HepG2 (cell line): ENCODE results near the gene SNAPC3. TPM values are rescaled to one million over a fixed set of nuclear protein-coding genes. Genes with fewer than 3 reads are reported as not detected.

Experiments
- ATAC-seq: fragments of 200-7000 bp; cut with Tn5 transposase; 3 replicates; pipeline ENCODE4 v1.9.1; 2020; ENCODE audit warnings: mild to moderate bottlenecking, moderate library complexity
- BruUV-seq: library from RNA; stranded (reverse); fragments of 400-500 nt; replicated peaks from 2 replicates; lab custom pipeline; 2021; lab: Mats Ljungman, UMichigan
- CTCF ChIA-PET: fragments of 300-600 bp; formaldehyde crosslinking; extraction: SDS; loops from one replicate; lab custom pipeline; 2021; ENCODE audit warnings: low total read pairs, inconsistent platforms, low intra/inter-chr PET ratio; lab: Yijun Ruan, JAX
- POLR2A ChIA-PET: fragments of 350-600 bp; sonication (Branson Sonifier 250); formaldehyde crosslinking; loops from one replicate; lab custom pipeline; 2020; ENCODE audit warnings: antibody characterized with exemption, inconsistent platforms; lab: Yijun Ruan, JAX
- DNase-seq: peaks from one replicate; pipeline ENCODE4 v3.0.0-alpha.2; 2015; ENCODE audit warnings: low spot score
- FAIRE-seq: peaks from 3 replicates; lab custom pipeline; 2011; peaks lifted over from hg19 to GRCh38; lab: Jason Lieb, UNC
- H2AFZ ChIP-seq: one replicate; pipeline ENCODE4 v1.6.1; 2011; ENCODE audit warnings: low read length, inconsistent platforms
- H3K27ac ChIP-seq: fragments of 300-600 bp; 3 replicates; pipeline ENCODE4 v1.8.0; 2011; ENCODE audit warnings: mixed run types, mild to moderate bottlenecking, mixed read lengths, low read length, inconsistent platforms; ENCODE audit not compliant: insufficient read depth; ENCODE audit errors: extremely low read length
- H3K27me3 ChIP-seq, 2 experiments: fragments of 200-600 bp in 1 of 2; 2 replicates in 1 of 2; 3 replicates in 1 of 2; pipeline versions ENCODE4 v1.6.0 to v1.8.0; 2011; ENCODE audit warnings: low read length in 2 of 2, mild to moderate bottlenecking in 2 of 2, moderate library complexity in 2 of 2, inconsistent platforms in 1 of 2; ENCODE audit not compliant: insufficient read depth in 2 of 2, control insufficient read depth in 1 of 2
- H3K36me3 ChIP-seq, 2 experiments: fragments of 200-600 bp in 1 of 2; replicated peaks in 1 of 2; 2 replicates in 1 of 2; 3 replicates in 1 of 2; pipeline versions ENCODE4 v1.5.1 to v1.8.0; 2011; ENCODE audit warnings: low read length in 2 of 2, inconsistent platforms in 1 of 2; ENCODE audit not compliant: insufficient read depth in 2 of 2, control insufficient read depth in 1 of 2
- H3K4me1 ChIP-seq: 2 replicates; pipeline ENCODE4 v1.5.1; 2012; ENCODE audit warnings: low read length, inconsistent platforms; ENCODE audit not compliant: insufficient read depth
- H3K4me2 ChIP-seq: 2 replicates; pipeline ENCODE4 v1.6.0; 2011; ENCODE audit warnings: low read depth, low read length, inconsistent platforms
- H3K4me3 ChIP-seq, 3 experiments: fragments of 200-600 bp in 1 of 3; sonication (generic), shearing (Covaris generic) in 1 of 3; replicated peaks in 1 of 3; 2 replicates each; pipeline ENCODE4 v1.5.1; 2011 to 2016; ENCODE audit warnings: low read length in 3 of 3, inconsistent platforms in 2 of 3, low read depth in 2 of 3, mild to moderate bottlenecking in 2 of 3, control low read depth in 1 of 3, mixed read lengths in 1 of 3; ENCODE audit not compliant: insufficient read depth in 1 of 3
- H3K79me2 ChIP-seq: one replicate; pipeline ENCODE4 v1.6.1; 2011; ENCODE audit warnings: low read length, inconsistent platforms; ENCODE audit not compliant: insufficient read depth
- H3K9ac ChIP-seq: 2 replicates; pipeline ENCODE4 v1.6.0; 2011; ENCODE audit warnings: mild to moderate bottlenecking, low read depth, low read length, inconsistent platforms; ENCODE audit not compliant: insufficient read depth
- H3K9me3 ChIP-seq: 2 replicates; pipeline ENCODE4 v1.5.1; 2012; ENCODE audit warnings: mild to moderate bottlenecking, low read length
- H4K20me1 ChIP-seq: 2 replicates; pipeline ENCODE4 v1.6.0; 2011; ENCODE audit warnings: inconsistent platforms, mild to moderate bottlenecking, low read length, moderate library complexity; ENCODE audit not compliant: insufficient read depth
- ATF4 ChIP-seq, 2 experiments: fragments of 450-650 bp in 1 of 2; sonication (generic) in 1 of 2; formaldehyde crosslinking; IDR thresholded peaks; 2 replicates each; pipeline versions ENCODE4 v1.5.0 to v1.8.0; 2020 to 2022; ENCODE audit warnings: mild to moderate bottlenecking in 1 of 2, missing genetic modification reagents in 1 of 2
- ELF3 ChIP-seq: IDR thresholded peaks from 2 replicates; pipeline ENCODE4 v1.6.1; 2016; ENCODE audit warnings: missing genetic modification reagents, missing compliant biosample characterization
- HBP1 ChIP-seq: IDR thresholded peaks from 2 replicates; pipeline ENCODE4 v1.6.1; 2016; ENCODE audit warnings: low read depth, control low read depth
- IKZF1 ChIP-seq: fragments of 450-650 bp; IDR thresholded peaks from 2 replicates; pipeline ENCODE4 v1.7.1; 2016
- REST ChIP-seq, 2 experiments: IDR thresholded peaks; 2 replicates each; pipeline ENCODE4 v1.6.1; 2011 to 2012; ENCODE audit warnings: low read length in 2 of 2, borderline replicate concordance in 1 of 2, low read depth in 1 of 2, mild to moderate bottlenecking in 1 of 2, moderate library complexity in 1 of 2
- SMYD3 ChIP-seq: sonication (generic); formaldehyde crosslinking; IDR thresholded peaks from 2 replicates; pipeline ENCODE4 v1.8.1; 2023; ENCODE audit warnings: mild to moderate bottlenecking, missing genetic modification reagents
- ZHX2 ChIP-seq, 2 experiments: sonication (generic) in 1 of 2; formaldehyde crosslinking in 1 of 2; IDR thresholded peaks; 2 replicates each; pipeline versions ENCODE4 v1.6.1 to v1.9.0; 2014 to 2022; ENCODE audit warnings: antibody characterized with exemption in 1 of 2, borderline replicate concordance in 1 of 2, inconsistent platforms in 1 of 2, low read depth in 1 of 2, missing genetic modification reagents in 1 of 2
- ZNF30 ChIP-seq: sonication (generic); formaldehyde crosslinking; IDR thresholded peaks from 2 replicates; pipeline ENCODE4 v1.5.0; 2020; ENCODE audit warnings: mild to moderate bottlenecking, missing genetic modification reagents
- ZNF550 ChIP-seq: sonication (generic); formaldehyde crosslinking; IDR thresholded peaks from 2 replicates; pipeline ENCODE4 v1.4.0; 2020; ENCODE audit warnings: mild to moderate bottlenecking, missing genetic modification reagents, borderline replicate concordance
- WGBS: methylation state at CpG from one replicate; pipeline ENCODE4 v1.1.6; 2017; ENCODE audit warnings: low lambda C conversion rate; 5-methylcytosine and 5-hydroxymethylcytosine counted together
- in situ Hi-C: cut with HindIII; loops from 2 replicates; pipeline ENCODE4 v1.10.0; 2017; ENCODE audit warnings: low pct_unique_long_range_greater_than_20kb; ENCODE audit not compliant: extremely low pct_ligation_motif_present
- intact Hi-C: fragments of 100-400 bp; cut with micrococcal nuclease; formaldehyde crosslinking; loops from one replicate; pipeline ENCODE4 v1.10.0; 2022; ENCODE audit not compliant: unreplicated experiment
- polyA plus RNA-seq, 8 experiments: library from polyadenylated mRNA; depleted of rRNA in 3 of 8; stranded (reverse) in 7 of 8; unstranded in 1 of 8; fragments of >200 nt; fragmentation: Illumina TruSeq in 4 of 8; extraction: Trizol in 4 of 8; gene quantifications; 2 replicates each; pipeline versions ENCODE4 v1.2.1 to v1.2.3, GENCODE V29; 2011 to 2016; ENCODE audit warnings: low read depth in 4 of 8, missing spikeins in 1 of 8, mixed read lengths in 1 of 8; ENCODE audit not compliant: insufficient read depth in 1 of 8
- total RNA-seq, 5 experiments: library from RNA; depleted of rRNA; stranded (reverse); fragments of >200 nt; fragmentation: Illumina TruSeq; extraction: Trizol; gene quantifications; 2 replicates each; pipeline ENCODE4 v1.2.3, GENCODE V29; 2016; ENCODE audit warnings: low read depth in 1 of 5

SNAPC3 gene
- total and polyA plus RNA-seq, 2 of the 13 experiments (the other 11 are each of a cell fraction or from before 2014, with no cell fraction given), result 25.6 to 26.0 TPM

GRCh38 chr9:15461601-15462000 is 38.9 kb downstream of the SNAPC3 start (continued):
- TF ChIP-seq ZHX2 (IDR thresholded peaks at IDR 0.05; ENCODE audit: low read depth) (no peak), ZHX2 (CRISPR knock-in tag; IDR thresholded peaks at IDR 0.05; ENCODE audit: borderline replicate concordance) (no peak), ATF4 (CRISPR knock-in tag; IDR thresholded peaks at IDR 0.05) (no peak)

GRCh38 chr9:15468145-15468544 is 45.5 kb downstream of the SNAPC3 start:
- 98% methylated on average over 3 of the region's 3 CpGs for WGBS
- no peak overlapping the region for H2AFZ ChIP-seq
- ChIA-PET CTCF (no interaction called here), POLR2A (no interaction called here)
- no peaks in the 10 kb centered on the region for H3K79me2 ChIP-seq
- in situ Hi-C loops (no loop called here), intact Hi-C loops (no loop called here)
- H3K4me3 ChIP-seq, result no peak overlapping the region
- no peaks in the 10 kb centered on the region for H3K9me3 ChIP-seq
- FAIRE-seq (no peak), ATAC-seq (no peak; the same call in 2 of the 3 replicates), DNase-seq (no peak)
- H3K4me2 ChIP-seq, result no peak overlapping the region
- no peak overlapping the region for H3K27ac ChIP-seq
- H3K4me1 ChIP-seq, result no peaks in the 10 kb centered on the region
- no peak overlapping the region for H3K9ac ChIP-seq
- BruUV-seq, result no TSS peak
- no peaks in the 10 kb centered on the region for H3K27me3 ChIP-seq
- H4K20me1 ChIP-seq, result no peaks in the 10 kb centered on the region
- peaks cover 4 to 51% of the 10 kb centered on the region in 2 experiments for H3K36me3 ChIP-seq
- no peak for TF ChIP-seq ZNF550
- TF ChIP-seq IKZF1, result no peak
- no peak for TF ChIP-seq HBP1
- no peak for TF ChIP-seq REST (IDR thresholded peaks at IDR 0.05; ENCODE audit: borderline replicate concordance in 1 of 2, low read depth in 1 of 2, low read length in 2 of 2)
- no peak for TF ChIP-seq SMYD3 (CRISPR knock-in tag)
- no peak for TF ChIP-seq ELF3 (CRISPR knock-in tag)
- TF ChIP-seq ZNF30 (CRISPR knock-in tag), result no peak
